Measurements from ENCODE around the gene OR51L1. TPM values are rescaled to one million over a fixed set of nuclear protein-coding genes. Genes with fewer than 3 reads are reported as not detected.
"Not testable (repeated sequence)": the region's sequence is repeated elsewhere in the genome, so short reads cannot be mapped to it uniquely, and the experiment has no call there.

OR51L1 gene, protein sequence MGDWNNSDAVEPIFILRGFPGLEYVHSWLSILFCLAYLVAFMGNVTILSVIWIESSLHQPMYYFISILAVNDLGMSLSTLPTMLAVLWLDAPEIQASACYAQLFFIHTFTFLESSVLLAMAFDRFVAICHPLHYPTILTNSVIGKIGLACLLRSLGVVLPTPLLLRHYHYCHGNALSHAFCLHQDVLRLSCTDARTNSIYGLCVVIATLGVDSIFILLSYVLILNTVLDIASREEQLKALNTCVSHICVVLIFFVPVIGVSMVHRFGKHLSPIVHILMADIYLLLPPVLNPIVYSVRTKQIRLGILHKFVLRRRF
- total RNA-seq, result not detected in 2 replicates

DNA sequence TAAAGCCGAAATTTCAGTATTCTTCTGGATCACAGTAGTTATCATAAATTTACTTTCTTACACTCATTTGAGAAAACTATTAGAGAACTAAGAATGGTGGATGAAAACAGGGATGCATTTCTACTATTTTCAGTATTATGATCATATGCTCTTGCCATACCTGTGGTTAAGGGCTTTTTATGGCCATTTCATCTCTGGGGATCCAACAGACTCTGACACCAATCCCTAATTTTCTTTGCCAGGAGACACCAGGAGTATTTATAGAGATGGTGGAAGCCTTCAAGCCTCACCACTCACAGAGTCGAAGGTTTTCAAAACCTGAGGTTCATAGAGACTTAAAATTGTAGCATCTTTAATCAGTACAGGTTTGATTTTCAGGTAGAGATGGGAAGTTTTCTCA is at the start of gene OR51L1:
Gene OR51L1, plus strand, starts transcription at position 301 of the 400 bp plus-strand sequence. CDS start 4,132 bp downstream, outside the sequence.
- no peak for DNase-seq (ENCODE audit: low read depth, low spot score)

DNA sequence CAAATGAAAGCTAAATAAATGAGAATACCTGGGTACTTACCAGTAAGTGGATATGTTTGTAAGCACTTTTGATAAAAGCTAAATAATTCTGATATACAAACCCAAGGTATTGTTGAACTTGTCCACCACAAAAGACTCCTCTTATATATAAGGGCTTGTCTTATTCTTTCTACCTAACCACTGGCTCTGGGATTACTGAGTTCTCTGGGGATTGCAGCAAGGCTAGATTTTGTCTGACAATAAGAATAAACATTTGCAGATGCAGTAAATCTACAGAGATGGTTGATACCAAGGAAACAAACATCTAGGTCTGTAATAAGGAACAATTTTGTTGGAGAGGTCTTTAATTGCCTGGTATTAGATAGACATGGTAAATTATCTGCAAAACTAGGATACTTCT is 47.1 kb upstream of the OR51L1 start, which contains the start of gene OR51A4:
Gene OR51A4, minus strand, starts transcription at position 101 of the 400 bp plus-strand sequence. CDS start 505 bp downstream, outside the sequence.
- no peak for DNase-seq (ENCODE audit: low read depth, low spot score)

DNA sequence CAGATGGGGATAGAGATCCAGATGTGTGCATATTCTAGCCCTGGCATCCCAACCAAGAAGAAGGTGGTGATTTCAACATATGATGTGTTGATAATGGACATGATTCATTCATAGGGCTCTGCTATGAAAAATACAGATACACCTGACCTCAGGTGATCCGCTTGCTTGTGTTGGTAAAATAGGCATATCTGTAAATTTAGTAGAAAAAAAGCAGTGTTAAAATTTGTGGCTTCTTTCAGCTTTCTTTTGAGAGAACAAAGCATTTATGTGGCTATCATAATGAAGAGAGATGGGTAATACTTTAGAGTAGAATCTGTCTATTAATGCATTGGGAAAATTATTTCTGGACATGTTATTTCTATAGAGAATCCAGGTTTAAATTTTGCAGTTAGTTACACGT is 39.0 kb upstream of the OR51L1 start, which contains the start of gene OR51A2:
Gene OR51A2, minus strand, starts transcription at position 101 of the 400 bp plus-strand sequence. Its CDS starts 0 bp downstream, at position 101.
- not testable (repeated sequence) for DNase-seq (ENCODE audit: low read depth, low spot score)

DNA sequence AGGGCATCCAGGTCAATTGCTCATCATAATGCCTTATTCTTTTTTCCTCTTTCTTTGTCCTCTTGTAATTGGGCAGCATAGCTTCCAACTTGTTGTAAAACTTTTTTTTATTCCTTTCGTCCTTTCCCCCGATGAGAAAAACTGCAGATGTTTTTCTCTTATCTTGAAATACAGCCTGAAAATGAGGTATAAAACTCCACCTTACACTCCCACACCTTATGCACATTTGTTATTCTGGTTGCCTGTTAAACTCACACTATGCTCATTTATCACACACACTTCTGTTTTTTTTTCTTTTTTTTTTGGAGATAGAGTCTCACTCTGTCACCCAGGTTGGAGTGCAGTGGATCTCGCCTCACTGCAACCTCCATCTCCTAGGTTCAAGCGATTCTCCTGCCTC is 37.3 kb upstream of the OR51L1 start:
- DNase-seq (ENCODE audit: low read depth, low spot score), result no peak

DNA sequence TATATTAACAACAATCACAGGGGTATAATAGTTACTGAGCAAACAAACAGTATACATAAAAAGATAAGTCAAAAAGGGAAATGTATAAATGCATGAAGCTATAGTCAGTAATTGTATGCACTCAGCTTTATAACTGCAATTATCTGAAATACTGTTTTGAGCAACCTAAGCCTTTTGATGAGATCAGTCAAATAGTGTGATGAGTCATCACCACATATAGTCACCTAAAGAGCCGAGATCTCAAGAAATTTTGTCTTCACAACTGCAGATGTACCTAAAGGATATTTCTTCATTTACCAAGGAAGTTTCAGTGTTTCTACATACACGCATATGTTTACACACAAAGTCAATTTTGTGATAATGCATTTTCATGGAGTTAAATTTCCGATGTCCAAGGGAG is 33.8 kb upstream of the OR51L1 start:
- no peak for DNase-seq (ENCODE audit: low read depth, low spot score)

DNA sequence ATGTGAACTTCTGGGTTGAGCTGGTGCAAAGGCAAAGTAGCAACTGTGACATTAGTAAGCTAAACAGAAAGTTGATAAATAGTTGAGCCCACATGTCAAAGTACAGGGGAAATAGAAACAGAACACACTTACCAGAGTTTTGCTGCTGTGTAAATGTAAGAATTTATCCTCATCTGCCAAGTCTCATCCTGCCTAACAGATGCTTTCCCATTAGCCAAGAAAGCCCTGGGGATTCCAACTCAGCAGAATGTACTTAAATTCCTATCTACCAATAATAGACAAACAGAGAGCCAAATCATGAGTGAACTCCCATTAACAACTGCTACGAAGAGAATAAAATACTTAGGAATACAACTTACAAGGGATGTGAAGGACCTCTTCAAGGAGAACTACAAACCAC is 31.8 kb upstream of the OR51L1 start:
- no peak for DNase-seq (ENCODE audit: low read depth, low spot score)

DNA sequence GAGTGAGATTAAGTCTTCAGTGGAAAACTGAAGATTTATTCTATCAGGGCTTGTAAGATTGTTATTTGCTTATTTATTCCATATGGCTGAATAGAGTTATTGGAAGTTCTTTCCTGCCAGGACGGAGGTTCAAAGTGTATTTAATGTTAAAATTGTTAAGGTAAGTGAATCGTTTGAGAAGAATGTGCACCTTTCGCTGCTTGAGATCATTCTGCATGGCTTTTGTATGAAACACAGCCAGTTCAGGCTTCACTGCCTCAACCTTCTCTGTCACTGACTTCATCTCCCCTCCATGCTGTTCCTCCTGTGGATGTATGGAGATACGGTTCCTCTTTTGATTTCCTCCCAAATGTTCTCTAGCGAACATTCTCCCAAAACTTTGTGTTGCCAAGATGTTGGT is 19.2 kb upstream of the OR51L1 start:
- no peak for DNase-seq (ENCODE audit: low read depth, low spot score)

DNA sequence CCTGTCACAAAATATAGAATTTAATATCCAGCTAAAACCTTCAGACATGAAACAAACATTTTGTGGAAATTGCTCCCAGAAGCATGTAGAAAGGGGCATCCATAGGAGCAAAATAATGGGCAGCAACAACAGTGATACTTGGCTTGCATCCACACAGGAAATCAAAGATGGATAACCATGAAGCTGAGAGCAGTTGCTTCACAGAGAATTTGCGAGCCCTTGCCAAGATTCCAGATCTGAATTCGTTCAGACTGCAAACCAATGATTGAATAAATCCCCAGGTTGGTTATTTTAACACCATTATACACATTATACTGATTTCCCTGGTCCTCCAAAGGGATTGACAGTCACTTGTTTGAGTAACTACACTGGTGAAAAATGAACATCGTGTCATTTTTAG is 15.6 kb upstream of the OR51L1 start:
- no peak for DNase-seq (ENCODE audit: low read depth, low spot score)

DNA sequence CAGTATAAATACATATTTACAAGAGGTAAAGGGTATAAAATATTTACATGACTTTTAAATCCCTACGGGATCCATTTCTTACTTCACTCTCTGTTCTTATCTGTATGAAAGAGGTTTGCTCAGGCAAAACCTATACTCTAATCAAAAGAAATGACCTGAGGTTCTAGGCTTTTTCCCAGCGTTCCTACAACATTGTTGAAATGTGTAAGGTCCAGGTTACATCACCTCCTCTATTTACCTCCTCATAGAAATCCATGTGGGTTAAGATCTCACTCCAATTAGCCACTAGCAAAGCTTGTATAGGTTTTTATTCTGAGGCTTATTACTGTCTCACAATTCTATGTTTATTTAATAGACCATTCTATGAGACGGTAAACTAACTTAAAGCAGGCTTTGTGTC is 12.0 kb upstream of the OR51L1 start:
- no peak for DNase-seq (ENCODE audit: low read depth, low spot score)

DNA sequence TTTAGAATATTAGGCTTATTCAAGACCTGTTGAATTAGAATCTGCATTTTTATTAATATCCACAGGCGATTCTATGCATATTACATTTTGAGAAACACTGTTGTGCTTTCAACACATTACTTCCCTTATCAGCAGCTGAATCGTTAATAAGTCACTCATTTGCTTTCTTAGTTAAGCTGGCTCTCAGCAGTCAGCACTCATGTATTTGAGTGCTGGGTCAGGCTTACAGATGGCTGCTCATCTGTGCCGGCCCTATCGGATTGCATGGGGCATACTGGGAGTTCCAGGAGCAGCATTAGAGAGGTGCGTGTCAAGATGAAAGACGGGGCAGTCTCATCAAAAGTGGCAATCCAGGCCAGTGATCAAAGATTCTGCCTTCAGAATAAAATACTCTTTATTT is 10.8 kb upstream of the OR51L1 start:
- DNase-seq (ENCODE audit: low read depth, low spot score), result no peak

DNA sequence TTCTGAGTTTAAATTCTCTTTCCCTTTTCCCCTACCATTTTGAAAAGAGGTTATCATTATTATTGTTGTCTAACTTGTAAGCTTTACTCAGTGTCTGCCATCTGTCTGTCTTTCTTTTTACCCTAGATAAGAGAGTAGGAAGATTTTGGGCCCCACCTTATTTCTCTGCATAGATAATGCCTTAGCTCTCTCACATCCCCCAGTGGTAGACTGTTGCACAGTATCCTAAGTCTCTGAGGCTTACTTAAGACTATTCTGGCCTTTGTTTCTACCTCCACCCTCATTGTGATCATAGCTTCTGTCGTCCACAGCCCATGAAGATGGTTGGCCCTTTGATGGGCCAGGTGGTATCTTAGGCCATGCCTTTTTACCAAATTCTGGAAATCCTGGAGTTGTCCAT is 3.6 kb upstream of the OR51L1 start:
- DNase-seq (ENCODE audit: low read depth, low spot score), result no peak

DNA sequence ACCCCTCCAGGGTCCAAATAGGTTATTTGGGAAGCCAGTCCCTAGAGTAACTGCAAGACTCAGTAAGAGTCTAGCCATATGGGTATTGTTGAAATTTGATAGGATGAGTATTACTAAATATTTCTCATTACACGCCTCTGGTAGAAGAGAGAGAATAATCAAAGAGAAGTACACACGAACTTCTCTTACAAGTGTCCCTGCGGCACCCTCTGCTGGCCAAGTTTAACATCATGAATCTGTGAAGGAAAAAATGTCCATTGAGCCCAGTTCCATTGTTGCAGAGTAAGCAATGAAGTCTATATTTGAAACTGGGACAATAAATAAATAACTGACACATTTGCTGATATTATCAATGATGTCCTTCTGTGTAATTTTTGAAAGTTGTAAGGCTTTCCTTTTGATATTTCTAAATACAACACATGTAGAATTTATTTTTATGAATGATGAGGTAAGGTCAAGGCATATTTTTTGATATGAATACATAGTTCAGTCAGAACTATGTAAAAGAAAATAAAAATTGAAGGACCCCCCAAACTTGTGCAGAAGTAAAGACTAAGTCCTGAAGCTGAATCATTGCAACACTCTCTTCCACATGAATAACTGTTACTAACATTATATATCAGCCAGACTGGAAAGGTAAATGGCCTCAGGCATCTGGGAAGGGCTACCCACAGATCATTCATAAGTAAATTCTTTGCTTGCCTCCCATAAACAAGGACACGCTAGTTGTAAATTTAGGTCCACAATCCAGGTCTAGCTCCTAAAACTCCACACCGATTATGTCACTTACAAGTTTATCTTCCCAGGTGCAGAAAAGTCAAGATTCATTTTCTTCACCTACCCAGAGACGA is 10.0 kb downstream of the OR51L1 start:
- DNase-seq (ENCODE audit: low read depth, low spot score), result no peak

DNA sequence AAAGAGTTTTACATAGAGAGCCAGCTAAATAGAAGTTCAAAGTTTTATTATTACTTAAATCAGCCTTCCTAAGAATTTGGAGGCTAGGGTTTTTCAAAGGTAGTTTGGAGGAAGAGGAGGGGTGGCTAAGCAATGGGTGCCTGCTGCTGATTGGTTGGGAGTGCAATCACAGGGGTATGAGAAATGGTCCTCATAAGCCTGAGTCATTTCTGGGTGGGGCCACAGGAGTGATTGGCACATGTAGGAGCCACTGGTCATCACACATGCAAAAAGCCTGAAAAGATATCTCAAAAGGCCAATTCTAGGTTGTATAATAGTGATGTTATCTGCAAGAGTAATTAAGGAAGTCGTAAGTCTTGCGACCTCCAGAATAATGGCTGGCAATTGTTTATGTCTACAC is 12.9 kb downstream of the OR51L1 start:
- no peak for DNase-seq (ENCODE audit: low read depth, low spot score)

DNA sequence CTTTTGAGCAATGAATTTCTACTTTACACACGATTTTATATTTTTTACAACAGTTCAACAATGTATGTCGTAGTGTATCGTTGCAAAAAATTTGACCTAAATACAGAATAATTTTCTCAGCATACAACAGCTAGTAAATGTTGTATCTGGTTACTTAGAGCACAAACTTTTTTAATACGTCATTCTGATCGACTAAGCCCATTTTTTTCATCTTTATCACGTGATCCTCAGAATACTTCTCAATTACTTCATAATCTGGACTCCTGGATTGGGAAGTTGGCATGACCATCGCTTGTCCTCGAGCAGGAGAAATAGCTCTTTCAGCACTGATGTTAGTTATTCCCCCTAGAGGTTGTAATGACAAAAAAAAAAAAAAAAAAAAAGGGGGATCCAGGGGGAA is 16.6 kb downstream of the OR51L1 start:
- DNase-seq (ENCODE audit: low read depth, low spot score), result no peak

DNA sequence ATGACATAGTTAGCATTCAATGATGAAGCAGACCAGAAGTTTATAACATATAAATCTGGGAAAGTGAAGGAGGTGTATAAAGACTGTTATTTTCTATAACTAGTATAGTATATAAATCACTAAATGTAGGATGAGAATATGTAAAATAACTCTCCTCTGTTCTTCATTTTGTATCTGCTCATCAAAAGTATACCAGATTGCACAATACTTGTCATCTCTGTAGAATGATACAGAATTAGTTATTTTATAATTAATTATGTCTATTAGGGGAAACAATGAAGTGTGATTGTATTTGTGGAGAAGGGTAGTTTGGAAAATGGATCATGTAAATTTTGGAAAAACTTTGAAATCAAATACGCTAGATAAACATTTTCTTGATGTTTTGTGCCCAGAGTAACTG is 18.4 kb downstream of the OR51L1 start:
- no peak for DNase-seq (ENCODE audit: low read depth, low spot score)

DNA sequence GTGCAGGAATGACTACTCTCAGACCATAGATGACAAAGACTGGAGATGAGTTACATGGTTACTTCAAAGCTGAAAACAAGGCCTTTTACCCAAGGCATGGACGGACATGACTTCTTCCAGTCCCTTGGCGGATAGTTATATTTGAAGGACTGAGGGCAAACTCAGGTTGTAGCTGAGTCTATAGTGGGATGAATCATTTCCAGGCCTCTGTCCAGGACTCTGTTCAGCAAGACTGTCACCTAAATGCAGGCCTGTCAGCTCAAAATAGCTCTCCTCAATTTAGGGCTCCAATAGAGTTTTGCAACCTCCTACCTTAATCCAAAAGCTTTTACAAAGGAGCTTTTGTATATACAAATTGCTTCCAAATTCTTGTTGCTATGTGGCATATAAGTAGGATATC is 27.3 kb downstream of the OR51L1 start:
- no peak for DNase-seq (ENCODE audit: low read depth, low spot score)

DNA sequence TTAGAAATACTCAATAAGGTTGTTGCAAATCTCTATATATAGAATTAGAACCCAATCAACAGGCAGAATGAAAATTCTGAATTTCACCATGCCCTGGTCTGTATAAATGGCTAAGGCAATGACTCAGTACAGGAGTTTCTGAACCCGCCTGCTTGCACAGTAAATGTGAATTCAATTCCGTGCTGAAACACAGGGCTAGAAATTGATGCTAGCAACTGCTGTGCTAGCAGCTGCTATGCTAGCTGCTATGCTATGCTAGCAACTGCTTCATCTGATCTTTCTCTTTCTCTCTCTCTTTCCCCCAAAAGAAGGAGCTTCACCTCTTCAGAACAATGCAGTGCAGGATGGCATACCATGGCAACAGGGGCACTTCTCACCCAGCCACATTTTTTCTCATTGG is 42.0 kb downstream of the OR51L1 start:
- no peak for DNase-seq (ENCODE audit: low read depth, low spot score)

DNA sequence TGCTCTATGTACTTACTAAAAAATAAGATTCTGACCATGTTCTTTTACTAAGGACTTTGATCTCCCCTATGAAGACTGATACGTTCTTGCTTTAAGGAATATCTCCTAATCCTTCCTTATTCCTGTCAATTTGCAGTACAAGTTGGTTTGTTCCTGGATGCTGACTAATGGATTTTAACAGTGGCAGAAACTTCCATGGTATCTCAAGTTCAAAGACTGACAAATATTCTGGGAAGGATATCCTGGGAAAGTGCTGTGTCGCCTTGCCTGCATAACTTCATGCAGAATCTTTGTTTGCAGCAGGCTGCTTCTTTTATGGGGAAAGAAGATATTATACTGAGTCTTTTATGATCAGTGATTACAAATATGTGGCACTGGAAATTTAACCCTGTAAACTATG is 43.3 kb downstream of the OR51L1 start:
- DNase-seq (ENCODE audit: low read depth, low spot score), result no peak

DNA sequence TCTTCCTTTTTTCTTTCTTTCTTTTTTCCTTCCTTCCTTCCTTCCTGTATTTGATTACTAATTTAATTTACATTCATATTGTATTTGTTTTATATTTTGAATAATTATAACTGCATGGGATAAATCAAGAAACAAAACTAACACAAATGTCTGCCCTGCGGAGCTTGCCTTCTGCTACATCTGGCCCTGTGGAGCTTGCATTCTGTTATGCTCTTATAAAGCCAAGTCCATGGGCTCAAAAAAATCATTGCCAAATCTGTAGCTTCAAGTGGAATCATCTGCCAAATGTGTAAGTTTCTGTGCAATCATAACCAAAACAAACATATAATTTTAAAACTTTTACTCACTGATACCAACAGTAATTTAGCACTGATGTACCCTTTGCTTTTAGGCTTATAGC is 43.7 kb downstream of the OR51L1 start:
- no peak for DNase-seq (ENCODE audit: low read depth, low spot score)

DNA sequence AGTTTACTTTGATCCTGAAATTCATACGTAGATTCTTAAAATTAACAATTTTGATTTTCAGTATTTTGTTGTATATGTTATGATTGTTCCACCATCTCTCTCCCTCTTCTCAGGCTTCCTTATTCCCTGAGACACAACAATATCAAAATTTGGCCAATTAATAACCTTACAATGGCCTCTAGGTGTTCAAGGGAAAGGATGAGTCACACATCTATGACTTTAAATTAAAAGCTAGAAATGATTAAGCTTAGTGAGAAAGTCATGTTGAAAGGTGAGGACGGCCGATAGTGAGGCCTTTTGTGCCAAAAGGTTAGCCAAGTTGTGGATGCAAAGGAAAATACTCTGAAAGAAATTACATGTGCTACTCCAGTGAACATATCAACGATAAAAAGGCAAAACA is 46.2 kb downstream of the OR51L1 start:
- no peak for DNase-seq (ENCODE audit: low read depth, low spot score)

DNA sequence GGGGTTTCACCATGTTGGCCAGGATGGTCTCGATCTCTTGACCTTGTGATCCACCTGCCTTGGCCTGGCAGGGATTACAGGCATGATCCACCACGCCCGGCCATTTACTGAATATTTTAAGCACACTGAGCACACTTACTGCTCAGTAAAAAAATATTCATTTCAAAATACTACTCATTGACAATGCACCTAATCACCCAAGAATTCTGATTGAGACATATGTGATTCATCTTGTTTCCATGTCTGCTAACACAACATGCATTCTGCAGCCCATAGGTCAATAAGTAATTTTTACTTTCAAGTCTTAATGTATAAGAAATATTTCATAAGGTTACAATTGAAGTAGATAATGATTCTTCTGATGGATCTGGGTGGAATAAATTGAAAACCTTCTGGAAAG is 47.4 kb downstream of the OR51L1 start:
- no peak for DNase-seq (ENCODE audit: low read depth, low spot score)

DNA sequence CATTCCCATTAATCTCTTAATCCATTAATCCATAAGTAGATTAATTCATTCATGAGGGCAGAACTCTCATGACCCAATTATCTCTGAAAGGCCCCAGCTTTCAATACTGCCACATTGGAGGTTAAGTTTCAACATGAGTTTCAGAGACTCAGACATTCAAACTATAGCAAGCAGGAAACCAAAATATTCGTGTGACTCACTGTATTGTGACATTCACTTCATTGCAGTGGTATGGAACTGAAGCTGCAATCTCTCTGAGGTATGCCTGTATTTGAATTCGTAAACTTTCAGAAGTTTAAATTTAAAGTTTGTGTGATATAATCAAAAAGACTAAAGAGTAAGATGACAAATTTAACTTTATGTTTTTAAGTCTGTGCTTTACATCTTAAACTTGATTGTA is 48.7 kb downstream of the OR51L1 start:
- DNase-seq (ENCODE audit: low read depth, low spot score), result no peak

DNA sequence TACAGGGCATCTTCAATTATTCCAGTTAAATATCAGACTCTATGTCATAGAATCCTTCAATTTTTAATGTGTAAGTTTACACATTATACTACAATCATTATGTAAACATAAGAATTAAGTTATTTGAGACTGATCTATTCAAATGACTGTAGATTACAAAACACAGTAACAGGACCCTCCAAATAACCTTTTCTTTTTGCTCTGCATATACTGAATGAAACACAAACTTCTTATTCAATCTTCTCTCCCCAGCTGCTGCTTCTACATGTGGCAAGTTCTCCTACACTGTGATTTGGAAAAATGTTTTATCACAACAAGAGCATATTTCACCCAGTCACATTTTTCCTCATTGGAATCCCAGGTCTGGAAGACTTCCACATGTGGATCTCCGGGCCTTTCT is 51.6 kb downstream of the OR51L1 start, which contains the start of gene OR52J3:
Gene OR52J3, plus strand, starts transcription at position 301 of the 400 bp plus-strand sequence. Its CDS starts 0 bp downstream, at position 301.
- no peak for DNase-seq (ENCODE audit: low read depth, low spot score)
